Stimulated activated CD4-positive, alpha-beta T cell treated with anti-CD3 and anti-CD28 coated beads, Interleukin-2, amount 100 ng/mL, for 48 hours (primary cell): ENCODE measurements around the gene B4GALT7.
"Not testable (repeated sequence)": the region's sequence is repeated elsewhere in the genome, so short reads cannot be mapped to it uniquely, and the experiment has no call there.

ENCODE experiments used
- DNase-seq, 2 donors: peaks; one replicate each; pipeline ENCODE4 v3.0.0-alpha.2; 2020

Gene B4GALT7

GRCh38 chr5:177610131-177610769 lies 10.3 kb downstream of the B4GALT7 start:
- no peak for DNase-seq

GRCh38 chr5:177610770-177611445 lies 11.0 kb downstream of the B4GALT7 start:
- no peak for DNase-seq

- no peak for DNase-seq
Measured at GRCh38 chr5:177611446-177612214, 11.7 kb downstream of the B4GALT7 start.

- DNase-seq = no peak
Measured at GRCh38 chr5:177612215-177612673, 12.3 kb downstream of the B4GALT7 start.

- DNase-seq = no peak
Measured at GRCh38 chr5:177620560-177620959, 20.6 kb downstream of the B4GALT7 start.

GRCh38 chr5:177624172-177624571 lies 24.2 kb downstream of the B4GALT7 start:
- not testable (repeated sequence) for DNase-seq

- not testable (repeated sequence) for DNase-seq
Measured at GRCh38 chr5:177630186-177630585, 30.3 kb downstream of the B4GALT7 start.

GRCh38 chr5:177634912-177635311 lies 35.0 kb downstream of the B4GALT7 start:
- not testable (repeated sequence) for DNase-seq

- not testable (repeated sequence) for DNase-seq
Measured at GRCh38 chr5:177645462-177645861, 45.5 kb downstream of the B4GALT7 start.

- DNase-seq = not testable (repeated sequence)
Measured at GRCh38 chr5:177651235-177651634, 51.3 kb downstream of the B4GALT7 start.

GRCh38 chr5:177657846-177658245 lies 57.9 kb downstream of the B4GALT7 start:
- DNase-seq = not testable (repeated sequence)

GRCh38 chr5:177658542-177658941 lies 58.6 kb downstream of the B4GALT7 start:
- not testable (repeated sequence) for DNase-seq
